HCEC 1CT (cell line): ENCODE results near the gene ARRDC2.

Experiments
- DNase-seq: peaks from one replicate; pipeline ENCODE4 v3.0.0-alpha.2; 2017

The ARRDC2 gene

GRCh38 chr19:18059902-18060301 lies 51.9 kb downstream of the ARRDC2 start:
- no peak for DNase-seq

GRCh38 chr19:18060472-18060871 lies 52.5 kb downstream of the ARRDC2 start:
- no peak for DNase-seq

GRCh38 chr19:18062028-18062427 lies 54.1 kb downstream of the ARRDC2 start:
- no peak for DNase-seq

- DNase-seq: peak; percentile 17
These were observed 55.5 kb downstream of the ARRDC2 start for GRCh38 chr19:18063463-18063862.
